ENCODE measurements around the gene SOX1. TPM values are rescaled to one million over a fixed set of nuclear protein-coding genes. Genes with fewer than 3 reads are reported as not detected.

Gene SOX1
- total RNA-seq, 1 experiment from 2014 or later: not detected

DNA sequence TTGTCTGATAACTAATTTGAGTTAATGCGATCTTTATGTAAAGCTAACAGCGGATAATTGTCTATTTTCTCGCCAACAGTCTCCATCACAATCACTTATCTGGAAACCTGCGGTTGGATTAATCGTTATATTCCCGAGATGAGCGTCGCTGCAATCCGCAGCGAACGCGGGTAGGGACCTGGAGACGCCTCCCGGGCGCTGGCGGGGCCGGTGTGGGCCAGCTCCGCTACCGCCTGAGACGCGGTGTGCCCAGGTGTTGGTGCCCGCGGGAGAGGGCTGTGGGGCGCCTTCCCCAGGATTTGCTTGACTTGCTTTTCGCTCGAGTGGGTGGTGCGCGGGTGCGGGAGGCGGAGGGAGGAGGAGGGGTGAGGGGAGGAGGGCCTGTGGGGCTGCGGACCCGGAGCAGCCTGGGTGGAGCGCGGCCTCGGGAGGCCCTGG is 38.3 kb downstream of the SOX1 start:
- no peak for DNase-seq (ENCODE audit: low read depth)

DNA sequence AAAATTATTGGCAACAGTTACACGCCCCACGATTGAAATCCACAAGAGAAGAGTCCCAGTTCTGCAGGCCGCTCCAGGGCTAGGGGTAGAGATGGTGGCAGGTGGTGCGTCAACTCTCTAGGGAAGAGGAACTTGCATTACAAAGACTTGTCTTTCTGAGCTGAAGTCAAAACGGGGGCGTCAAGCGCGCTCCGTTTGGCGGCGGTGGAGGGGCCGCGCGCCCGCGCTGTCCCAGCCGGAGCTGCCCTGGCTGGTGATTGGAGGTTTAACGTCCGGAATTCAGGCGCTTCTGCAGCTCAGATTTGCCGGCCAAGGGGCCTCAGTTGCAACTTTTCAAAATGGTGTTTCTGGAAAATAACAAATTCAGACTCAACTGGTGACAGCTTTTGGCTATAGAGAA is 38.9 kb downstream of the SOX1 start:
- no peak for DNase-seq (ENCODE audit: low read depth)

DNA sequence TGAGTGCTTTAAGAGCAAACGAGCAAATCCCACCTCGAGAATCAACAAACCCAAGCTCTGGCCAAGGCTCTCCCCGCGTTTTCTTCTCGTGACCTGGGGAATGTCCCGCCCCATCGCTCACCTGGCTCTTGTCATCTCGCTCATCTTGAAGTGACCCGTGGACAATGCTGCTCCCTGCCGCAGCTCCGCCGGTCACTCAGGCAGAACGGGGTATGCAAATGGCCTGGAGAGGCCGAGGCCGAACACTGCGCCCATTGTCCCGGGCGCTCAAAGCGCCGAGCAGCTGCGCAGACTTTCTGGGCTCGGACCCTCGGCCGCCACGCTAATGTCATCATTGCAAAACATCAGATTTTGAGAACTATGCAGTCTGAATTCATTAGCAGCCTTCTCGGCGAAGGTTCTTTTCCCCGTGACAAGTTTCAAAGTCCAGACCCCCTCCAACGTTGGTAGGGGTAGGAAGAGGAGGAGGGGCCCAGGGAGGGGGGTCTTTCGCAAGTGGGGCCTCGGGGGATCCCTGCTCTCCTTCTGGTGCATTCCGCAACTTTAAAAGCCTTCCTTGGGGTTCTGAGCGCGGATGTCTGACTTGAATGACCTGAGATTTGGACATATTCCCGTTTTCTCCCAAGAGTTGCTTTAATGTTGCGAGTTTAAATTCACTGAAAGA is 39.7 kb downstream of the SOX1 start:
- DNase-seq (ENCODE audit: low read depth): no peak

DNA sequence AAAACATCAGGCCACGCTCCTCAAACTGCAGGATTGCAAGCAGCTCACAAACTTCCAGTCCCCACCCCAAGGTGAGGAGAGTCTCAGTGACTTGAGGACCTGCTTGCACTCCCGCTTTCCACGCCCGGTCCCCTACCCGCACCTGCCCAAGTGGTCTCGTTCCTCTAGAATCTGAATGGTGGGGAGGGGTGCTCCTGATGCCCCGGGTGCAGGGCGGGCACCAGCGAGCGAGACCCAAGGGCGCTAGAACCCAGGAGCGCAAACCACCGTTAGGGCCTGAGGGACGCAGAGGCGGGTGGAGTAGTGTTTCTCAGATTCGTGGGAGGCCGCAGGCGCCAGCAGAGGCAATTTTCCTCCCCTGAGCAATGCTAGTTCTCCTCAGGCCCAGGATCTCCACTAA is 40.3 kb downstream of the SOX1 start:
- DNase-seq (ENCODE audit: low read depth): no peak

DNA sequence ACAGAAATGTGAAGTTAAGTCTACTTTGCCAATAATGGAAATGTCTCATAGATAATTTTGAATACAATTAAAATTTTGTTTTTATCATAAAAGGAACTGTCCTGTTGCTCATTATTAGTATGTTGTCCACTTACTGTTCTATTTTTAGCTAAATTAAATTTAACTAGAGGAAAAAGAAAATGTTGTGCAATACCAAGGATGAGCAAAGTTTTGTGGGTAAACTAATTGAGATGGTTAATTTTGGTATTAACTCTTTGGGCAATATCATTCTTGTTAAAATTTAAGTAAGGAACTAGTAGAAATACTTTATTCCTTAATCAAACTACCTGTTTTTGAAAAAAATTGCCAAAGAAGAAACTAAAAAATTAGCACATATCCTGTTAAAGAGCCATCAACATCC is 43.5 kb downstream of the SOX1 start:
- DNase-seq (ENCODE audit: low read depth): no peak

DNA sequence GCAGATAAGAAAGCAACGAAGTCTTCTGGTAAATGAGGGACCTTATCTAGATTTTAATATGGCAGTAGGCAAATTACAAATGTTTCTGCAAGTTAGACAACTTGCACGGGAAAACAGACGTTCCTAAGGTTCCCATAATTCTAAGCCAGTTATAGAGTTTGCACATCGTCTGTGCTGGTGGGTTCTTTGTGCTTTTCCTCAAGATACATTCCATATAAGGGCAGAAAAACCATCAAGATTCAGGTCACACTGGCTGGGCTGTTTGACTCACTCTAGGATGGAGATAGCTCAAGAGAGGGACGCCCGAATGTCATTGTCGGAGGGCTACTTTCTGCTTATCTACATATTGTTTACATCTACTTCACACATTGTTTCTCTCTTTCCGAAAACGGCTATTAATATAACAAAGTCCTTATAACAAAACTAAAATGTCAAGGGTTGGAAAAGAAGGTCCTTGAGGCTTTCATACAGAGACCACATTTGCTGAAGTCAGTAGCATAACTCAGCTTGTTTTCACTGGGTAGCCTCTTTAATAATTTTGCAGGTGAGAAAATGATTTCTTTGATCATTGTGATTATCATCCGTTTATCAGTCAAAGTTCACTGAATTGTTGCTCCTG is 44.4 kb downstream of the SOX1 start:
- no peak for DNase-seq (ENCODE audit: low read depth)

DNA sequence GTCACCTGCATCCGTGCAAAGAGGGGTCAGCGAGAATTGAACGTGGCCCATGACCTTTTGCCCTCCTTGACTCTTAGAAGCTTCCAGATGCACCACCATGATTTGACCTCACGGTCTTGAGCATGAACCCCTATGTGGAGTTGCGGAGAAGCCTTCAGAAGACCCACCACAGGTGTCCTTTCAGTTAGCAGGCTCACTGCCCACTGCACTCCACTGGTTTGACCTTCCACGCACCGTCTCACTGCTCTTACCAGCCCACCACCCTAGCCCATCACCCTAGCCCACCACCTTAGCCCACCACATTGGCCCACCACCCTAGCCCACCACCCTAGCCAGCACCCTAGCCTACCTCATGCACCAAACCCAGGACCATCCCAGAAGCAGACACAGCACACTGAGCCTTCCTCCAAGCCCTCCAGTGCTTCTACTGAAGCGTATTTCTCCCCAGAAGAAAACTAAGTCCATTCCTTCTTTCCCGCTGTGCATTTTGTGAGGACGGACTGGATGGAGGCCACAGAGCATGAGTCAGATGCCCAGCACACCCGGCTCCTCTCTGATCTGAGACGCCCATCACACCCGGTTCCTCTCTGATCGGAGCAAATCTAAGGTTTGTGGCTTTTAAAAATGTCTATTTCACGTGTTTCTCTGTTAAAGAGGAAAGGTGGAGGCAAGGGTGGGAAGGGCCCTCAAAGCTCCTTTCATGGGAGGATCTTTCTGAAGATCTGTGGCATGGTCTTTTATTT is 45.8 kb downstream of the SOX1 start:
- DNase-seq (ENCODE audit: low read depth): no peak

DNA sequence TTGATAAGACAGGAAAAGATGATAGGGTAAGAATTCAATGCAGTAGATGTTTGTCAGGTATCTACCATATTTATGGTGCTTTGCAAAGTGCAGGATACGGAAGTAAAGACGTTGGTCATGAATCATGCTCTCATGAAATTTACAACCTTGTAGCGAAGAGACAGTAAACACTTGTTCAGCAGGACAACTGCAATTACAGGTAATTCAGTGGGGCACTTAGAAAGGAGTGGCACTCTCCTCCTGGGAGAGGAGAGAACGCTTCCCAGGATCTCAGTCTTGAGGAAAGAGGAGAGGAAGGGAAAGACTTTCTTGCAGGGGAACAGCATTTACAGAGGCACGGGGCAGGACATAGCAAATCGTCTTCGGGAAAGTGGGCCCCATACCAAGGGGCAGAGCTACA is 46.4 kb downstream of the SOX1 start:
- no peak for DNase-seq (ENCODE audit: low read depth)

DNA sequence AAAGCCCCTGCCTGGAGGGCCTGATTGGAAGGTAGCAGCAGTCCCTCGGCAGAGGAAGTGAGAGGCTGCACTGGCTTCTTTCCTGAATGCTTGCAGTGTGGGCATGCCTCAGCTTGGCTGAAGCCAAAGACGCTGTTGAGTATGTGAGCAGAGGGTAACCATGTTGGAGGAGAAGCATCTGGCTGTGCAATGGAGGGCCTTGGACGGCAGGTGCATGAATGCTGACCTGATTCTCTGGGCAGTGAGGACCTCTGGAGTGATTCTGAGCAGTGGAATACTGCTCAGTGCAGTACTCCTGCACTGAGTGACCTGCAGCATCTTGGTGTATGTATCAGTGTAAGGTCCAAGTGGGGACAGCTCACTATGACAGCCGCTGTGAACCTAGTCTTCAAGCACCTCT is 46.9 kb downstream of the SOX1 start:
- no peak for DNase-seq (ENCODE audit: low read depth)

DNA sequence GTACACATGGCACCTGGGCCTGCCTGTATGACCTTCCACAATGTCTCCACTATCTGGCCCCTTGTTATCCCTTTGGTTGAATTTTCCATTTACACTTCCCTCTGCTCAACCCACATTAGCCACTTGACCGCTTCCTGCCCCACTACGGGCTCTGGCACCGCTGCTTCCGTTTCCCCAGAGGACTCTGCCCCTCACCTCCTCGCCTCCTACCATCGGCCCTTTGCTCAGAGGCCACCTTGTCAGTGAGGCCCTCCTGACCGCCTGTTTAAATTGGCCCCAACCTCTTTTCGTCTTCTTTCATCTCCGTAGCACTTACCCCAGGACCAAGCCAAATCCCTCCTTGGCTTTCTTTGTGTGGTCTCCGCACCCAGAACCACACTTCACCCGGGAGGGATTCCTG is 47.4 kb downstream of the SOX1 start:
- no peak for DNase-seq (ENCODE audit: low read depth)

DNA sequence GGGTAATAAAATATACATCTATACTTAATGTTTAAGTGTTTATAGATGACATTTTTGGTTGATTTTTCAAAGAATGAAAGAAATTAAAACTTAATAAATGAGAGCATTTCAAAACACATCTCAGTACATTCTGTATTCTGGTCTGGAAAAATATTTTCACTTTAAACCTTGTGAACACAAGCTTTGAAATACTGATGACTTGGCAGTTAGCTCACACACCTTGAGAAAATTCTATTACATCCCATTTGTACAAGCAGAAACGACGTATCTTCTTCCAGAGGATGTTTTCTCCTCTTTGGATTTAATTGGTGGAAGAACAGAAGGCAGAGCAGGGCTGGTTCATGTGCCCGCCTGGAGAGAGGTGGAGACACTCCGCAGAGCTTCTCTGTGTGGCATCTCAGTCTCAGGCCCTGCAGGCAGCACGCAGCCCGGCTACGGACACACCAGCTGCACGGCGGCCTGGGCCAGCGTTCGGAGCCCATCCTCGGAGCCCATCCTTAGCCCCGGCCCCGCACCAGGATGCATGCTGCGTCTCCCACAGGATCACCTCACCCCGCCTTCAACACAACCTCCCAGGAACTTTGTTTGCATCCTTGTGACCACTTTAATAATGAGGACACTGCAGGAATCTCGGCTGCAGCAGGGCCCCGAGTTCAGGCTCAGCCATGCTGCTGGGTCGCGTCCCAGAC is 48.6 kb downstream of the SOX1 start:
- no peak for DNase-seq (ENCODE audit: low read depth)

DNA sequence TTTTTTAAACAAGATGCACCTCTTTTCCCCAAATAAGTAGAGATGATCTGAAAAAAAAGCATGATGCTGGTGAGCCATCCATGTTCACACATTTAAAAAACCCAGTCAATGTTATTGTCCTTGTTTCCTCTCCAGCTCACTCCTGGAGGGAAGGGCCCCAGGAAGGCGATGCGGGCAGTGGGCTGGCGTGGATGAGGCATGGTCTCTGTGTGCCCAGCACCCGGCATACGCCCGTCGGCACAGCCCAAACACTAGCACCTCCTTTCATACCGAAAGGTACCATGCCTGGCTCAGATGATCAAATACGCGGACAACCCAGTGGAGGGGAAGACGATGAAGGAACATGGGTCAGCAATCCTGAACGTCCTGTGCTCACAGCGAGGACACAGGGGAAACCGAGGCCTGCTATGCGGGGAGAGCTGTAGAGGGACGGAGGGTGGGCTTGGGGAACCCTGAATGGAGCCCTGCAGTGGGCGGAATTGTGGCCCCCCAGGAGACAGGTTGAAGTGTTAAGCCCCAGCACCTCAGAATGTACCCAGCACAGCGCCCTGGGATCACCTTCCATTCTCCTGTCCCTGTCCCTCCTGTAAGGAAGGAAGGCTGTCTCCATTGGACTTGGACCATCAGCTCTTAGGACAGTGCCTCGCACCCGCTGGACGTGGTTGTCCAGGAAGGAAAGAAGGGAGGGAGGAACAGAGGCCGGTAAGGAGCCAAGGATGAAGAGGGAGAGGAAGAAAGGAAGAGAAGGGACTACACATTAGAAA is 49.4 kb downstream of the SOX1 start:
- DNase-seq (ENCODE audit: low read depth): no peak

DNA sequence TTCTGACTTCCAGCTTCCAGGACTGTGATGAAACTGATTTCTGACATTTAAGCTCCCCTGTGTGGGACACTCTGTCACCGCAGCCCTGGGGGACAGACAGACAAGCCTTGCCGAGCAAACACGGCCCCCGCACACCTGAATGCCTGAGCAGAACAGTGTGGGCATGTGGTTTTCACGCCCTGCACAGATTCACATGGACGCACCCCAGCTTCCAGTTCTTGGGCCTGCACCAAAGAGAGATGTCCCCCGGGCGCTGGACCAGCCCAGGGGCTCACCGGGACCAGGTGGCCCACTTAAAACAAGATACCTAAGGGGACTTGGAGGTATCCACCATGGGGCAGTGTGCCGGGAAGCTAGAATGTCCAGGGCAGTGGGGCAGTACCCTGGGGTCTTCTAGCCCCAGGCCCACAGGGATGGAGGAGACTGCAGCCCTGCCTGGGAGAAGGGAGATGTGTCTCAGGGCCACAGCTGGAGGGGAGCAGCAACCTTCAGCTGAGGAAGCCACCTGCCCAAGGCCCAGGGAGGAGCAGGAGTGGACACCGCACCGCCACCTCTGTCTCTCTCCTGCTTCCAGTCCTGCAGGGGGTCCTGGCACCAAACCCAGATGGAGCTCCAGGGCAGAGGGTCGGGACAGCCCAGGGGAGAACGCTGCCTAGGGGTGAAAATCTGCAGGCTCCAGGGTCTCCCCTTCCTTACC is 50.5 kb downstream of the SOX1 start:
- no peak for DNase-seq (ENCODE audit: low read depth)

DNA sequence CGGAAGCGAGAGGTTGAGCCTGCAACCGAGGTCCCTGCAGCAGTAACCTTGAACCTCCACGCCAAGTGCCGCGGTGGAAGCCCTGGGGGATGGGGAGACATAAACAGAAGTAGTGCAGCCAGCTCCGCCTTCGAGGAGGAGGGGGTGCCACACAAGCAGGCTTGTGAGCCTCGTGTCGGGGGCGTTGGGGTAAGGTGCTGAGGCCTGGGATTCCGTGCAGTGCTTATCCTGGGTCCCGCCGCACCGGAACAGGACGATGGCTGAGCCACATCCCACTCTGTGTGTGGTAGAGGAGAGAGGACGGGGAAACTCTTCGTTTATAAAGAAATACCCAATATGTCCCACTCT is 51.0 kb downstream of the SOX1 start:
- no peak for DNase-seq (ENCODE audit: low read depth)

DNA sequence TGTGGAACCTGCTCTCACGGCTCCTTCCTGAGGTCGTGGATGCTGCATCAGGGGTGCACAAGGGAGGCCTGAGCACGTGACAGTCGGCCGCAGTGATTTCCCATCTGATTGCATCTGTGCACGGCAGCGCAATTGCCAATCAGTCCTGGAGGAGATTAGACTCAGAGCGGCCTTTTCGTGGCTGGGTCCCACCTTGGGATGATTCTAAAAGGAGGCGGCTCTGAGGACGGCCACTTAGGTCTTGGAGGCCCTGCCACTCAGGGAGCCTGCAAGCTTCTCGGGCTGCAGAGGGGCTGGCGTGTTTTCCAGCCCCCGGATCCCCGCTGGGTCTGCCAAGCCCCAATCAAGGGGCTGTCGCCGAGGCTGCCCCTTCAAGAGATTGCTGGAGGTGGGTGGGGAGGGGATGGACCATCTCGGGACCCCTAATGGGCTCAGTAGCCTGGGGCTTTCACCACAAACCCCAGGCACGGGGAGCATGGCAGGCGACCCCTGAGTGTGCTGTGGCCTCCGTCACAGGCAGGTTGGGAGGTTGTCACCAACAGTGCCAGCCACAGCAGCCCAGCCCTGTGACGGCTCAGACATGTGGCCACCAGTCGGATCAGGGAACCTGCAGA is 51.6 kb downstream of the SOX1 start:
- no peak for DNase-seq (ENCODE audit: low read depth)

DNA sequence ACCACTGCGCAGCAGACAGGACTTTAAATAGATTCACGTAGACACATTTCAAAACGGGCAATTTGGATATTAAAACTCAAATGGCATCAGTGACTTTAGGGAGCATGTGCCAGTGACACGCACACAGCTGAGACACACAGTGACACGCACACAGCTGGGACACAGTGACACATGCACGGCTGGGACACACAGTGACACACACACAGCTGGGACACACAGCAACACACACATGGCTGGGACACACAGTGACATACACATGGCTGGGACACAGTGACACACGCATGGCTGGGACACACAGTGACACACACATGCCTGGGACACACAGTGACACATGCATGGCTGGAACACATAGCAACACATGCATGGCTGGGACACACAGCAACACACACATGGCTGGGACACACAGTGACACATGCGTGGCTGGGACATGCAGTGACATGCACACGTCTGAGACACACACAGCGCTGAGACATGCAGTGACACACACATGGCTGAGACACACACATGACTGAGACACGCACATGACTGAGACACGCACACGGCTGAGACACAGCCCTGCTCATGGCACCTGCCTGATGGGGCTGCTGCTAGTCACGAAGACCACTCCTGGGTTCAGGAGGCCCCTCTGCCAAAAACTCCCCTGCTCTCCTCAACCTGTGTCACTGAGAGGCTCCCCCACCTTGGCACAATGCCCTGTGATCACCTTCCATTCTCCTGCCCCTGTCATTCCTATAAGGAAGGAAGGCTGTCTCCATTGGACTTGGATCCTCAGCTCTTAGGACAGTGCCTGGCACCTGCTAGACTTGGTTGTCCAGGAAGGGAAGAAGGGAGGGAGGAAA is 52.5 kb downstream of the SOX1 start:
- DNase-seq (ENCODE audit: low read depth): no peak

DNA sequence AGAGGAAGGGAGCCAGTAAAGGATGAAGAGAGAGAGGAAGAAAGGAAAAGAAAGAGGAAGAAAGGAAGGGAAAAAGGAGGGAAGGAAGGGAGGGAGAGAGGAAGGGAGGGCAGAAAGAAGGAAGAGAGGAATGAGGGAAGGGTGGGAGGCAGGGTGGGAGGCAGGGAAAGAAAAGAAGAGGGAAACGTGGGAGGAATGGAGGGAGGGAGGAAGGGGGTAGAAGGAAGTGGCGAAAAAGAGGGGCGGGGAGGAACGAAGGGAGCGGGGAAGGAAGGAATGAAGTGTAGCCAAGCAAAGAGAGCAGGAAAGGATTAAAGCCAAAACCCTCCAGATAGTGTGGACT is 53.1 kb downstream of the SOX1 start:
- no peak for DNase-seq (ENCODE audit: low read depth)
